Liver (tissue), 3 donors: Measurements from ENCODE around the gene KCNMA1.

Experiments used
- CTCF ChIP-seq: fragments of 150-350 bp; IDR thresholded peaks from 2 replicates; pipeline ENCODE4 v1.5.1; 2017; ENCODE audit warnings: improper control_type of control experiment, low read depth, low read length; ENCODE audit not compliant: missing input control
- MAX ChIP-seq: IDR thresholded peaks from 2 replicates; pipeline ENCODE4 v1.6.1; 2016; ENCODE audit warnings: antibody characterized with exemption
- SP1 ChIP-seq: IDR thresholded peaks from 2 replicates; pipeline ENCODE4 v1.6.1; 2018; ENCODE audit warnings: antibody characterized with exemption, mild to moderate bottlenecking
- TF ChIP-seq, protein P1 (sequence below): IDR thresholded peaks from 2 replicates; pipeline ENCODE4 v1.6.1; 2016; ENCODE audit warnings: antibody characterized with exemption
- donor health status: healthy.
- donor health status: healthy.

DNA sequence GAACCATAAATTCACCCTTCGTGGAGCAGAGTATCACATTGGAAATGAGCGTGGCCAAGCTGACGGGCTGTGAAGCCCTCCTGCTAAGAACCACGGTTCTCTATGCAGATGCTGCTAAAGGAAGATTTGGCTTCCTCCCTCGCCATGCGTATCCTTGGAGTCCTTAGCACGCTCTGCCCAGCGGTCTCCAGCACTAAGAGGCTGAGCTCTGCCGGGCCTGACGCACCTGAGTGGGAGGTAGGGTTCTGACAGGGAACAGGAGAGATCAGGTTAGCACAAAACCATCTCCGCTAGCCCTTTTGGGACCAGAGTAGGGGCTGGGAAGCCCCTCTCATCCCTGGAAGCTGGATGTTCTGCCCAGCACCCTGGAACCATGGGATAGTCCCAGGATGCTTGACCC lies 225.8 kb downstream of the KCNMA1 start:
- TF ChIP-seq CTCF, result no peak
- TF ChIP-seq SP1, result no peak
- TF ChIP-seq, protein P1, sequence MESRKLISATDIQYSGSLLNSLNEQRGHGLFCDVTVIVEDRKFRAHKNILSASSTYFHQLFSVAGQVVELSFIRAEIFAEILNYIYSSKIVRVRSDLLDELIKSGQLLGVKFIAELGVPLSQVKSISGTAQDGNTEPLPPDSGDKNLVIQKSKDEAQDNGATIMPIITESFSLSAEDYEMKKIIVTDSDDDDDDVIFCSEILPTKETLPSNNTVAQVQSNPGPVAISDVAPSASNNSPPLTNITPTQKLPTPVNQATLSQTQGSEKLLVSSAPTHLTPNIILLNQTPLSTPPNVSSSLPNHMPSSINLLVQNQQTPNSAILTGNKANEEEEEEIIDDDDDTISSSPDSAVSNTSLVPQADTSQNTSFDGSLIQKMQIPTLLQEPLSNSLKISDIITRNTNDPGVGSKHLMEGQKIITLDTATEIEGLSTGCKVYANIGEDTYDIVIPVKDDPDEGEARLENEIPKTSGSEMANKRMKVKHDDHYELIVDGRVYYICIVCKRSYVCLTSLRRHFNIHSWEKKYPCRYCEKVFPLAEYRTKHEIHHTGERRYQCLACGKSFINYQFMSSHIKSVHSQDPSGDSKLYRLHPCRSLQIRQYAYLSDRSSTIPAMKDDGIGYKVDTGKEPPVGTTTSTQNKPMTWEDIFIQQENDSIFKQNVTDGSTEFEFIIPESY, result no peak
- no peak for TF ChIP-seq MAX
